Gastroesophageal sphincter (tissue), 3 donors: Measurements from ENCODE around the gene RABGAP1.

Experiments used
- POLR2AphosphoS5 ChIP-seq: sonication (generic); formaldehyde crosslinking; IDR thresholded peaks from one replicate; pipeline ENCODE4 v1.6.1; 2017; ENCODE audit warnings: antibody characterized with exemption
- TF ChIP-seq, protein P1 (sequence below), 4 experiments: fragments of 200-600 bp in 2 of 4; fragments of 450-650 bp in 2 of 4; sonication (generic) in 1 of 4; IDR thresholded peaks; one replicate each; pipeline ENCODE4 v1.5.1; 2017 to 2019; ENCODE audit warnings: antibody characterized with exemption in 4 of 4, mild to moderate bottlenecking in 2 of 4, moderate library complexity in 2 of 4

DNA sequence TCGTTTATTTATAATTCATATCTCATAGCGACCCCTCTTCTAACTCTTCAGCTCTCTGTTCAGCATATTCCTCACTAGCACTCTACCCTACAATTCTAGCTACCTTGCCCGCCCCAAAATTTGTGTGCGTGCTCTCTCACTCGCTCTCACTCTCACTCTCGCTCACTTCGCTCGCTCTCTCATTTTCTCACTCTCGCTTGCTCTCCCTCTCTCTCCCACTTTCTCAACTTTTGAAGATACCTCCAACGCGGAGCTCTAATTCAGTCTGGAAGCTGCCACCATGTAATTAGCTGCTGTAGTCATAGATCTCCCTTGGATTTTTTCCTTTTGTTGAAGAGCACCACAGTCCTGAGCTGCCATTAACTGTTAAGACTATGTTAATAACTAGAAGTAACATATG is 123.1 kb downstream of the RABGAP1 start:
- TF ChIP-seq, protein P1, sequence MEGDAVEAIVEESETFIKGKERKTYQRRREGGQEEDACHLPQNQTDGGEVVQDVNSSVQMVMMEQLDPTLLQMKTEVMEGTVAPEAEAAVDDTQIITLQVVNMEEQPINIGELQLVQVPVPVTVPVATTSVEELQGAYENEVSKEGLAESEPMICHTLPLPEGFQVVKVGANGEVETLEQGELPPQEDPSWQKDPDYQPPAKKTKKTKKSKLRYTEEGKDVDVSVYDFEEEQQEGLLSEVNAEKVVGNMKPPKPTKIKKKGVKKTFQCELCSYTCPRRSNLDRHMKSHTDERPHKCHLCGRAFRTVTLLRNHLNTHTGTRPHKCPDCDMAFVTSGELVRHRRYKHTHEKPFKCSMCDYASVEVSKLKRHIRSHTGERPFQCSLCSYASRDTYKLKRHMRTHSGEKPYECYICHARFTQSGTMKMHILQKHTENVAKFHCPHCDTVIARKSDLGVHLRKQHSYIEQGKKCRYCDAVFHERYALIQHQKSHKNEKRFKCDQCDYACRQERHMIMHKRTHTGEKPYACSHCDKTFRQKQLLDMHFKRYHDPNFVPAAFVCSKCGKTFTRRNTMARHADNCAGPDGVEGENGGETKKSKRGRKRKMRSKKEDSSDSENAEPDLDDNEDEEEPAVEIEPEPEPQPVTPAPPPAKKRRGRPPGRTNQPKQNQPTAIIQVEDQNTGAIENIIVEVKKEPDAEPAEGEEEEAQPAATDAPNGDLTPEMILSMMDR (IDR thresholded peaks at IDR 0.05): no peak
- no peak for TF ChIP-seq POLR2AphosphoS5
